ENCODE measurements around the gene MRPL16.

GRCh38 chr11:59791639-59792038, 18.9 kb downstream of the MRPL16 start:
- TF ChIP-seq ZBTB33 (IDR thresholded peaks at IDR 0.05) (no peak), TAF1 (conservative IDR thresholded peaks at IDR 0.05) (no peak), CTCF (IDR thresholded peaks at IDR 0.05; ENCODE audit: low read depth, low read length, missing input control) (no peak), ATF3 (IDR thresholded peaks at IDR 0.05) (no peak), YY1 (IDR thresholded peaks at IDR 0.05) (no peak), HNF4A (conservative IDR thresholded peaks at IDR 0.05) (peak; percentile 24 to 41), JUND (IDR thresholded peaks at IDR 0.05) (no peak), NR2F2 (IDR thresholded peaks at IDR 0.05) (no peak)

All from liver (tissue), 3 donors.